NCI-H2196 (cell line): ENCODE results near the gene OCA2.
"Not testable (repeated sequence)": the region's sequence is repeated elsewhere in the genome, so short reads cannot be mapped to it uniquely, and the experiment has no call there.

Source experiments
- DNase-seq: peaks from one replicate; lab custom pipeline; 2025; ENCODE audit not compliant: unreplicated experiment; lab: John Stamatoyannopoulos, UW

Gene OCA2

DNA sequence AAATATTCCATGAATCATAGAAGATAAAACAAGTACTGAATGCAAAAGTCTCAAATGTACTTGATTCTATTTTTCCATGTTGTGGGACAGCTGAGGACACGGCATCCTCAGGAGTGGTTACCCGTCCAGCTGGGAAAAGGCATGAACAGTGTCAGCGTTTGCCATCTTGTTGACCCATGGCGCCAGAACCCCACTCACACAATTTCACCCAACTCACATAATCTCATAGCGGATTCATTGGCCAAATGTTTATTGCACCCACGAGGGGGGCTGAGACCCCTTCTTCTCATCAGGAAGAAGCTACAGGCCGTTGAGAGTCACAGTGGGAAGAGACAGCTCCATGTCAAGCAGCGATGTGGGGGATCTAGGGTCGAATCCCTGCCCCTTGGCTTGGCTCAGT, 72.9 kb downstream of the OCA2 start:
- no peak for DNase-seq

DNA sequence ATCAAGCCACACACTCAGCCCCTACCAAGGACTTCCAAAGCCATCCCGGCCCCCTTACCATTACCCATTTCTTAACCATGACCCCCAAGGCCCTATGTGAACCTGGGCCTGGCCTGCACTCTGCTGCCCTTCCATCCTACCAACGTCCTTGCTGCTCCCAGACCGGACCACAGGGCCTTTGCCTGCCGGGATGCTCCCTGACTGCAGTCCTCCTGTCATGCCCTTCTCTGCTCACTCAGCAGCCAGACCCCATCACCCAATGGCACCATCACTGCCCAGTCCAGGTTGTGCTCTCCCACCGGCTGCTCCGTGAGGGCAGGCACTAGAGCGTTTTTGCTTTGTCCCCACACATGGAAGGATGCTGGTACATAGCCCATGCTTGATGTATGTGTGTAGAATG, 73.7 kb downstream of the OCA2 start:
- no peak for DNase-seq

DNA sequence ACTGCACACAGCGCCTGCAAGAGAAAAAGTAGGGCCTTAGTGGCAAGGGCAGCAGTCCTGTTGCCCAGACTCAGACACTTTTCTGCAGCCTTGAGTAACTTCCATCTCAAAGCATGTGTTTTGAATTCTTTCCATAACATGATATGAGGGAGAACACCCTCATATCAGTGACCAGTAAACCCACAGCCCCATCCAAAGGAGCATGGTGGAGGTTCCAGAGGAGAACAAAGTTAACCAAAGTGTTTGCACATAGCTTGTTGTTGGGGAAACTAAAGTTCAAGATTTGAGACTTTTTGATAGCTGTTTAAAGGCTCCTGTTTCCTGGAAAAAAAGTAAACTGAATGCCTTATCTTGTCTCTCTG, 74.2 kb downstream of the OCA2 start:
- DNase-seq: no peak

DNA sequence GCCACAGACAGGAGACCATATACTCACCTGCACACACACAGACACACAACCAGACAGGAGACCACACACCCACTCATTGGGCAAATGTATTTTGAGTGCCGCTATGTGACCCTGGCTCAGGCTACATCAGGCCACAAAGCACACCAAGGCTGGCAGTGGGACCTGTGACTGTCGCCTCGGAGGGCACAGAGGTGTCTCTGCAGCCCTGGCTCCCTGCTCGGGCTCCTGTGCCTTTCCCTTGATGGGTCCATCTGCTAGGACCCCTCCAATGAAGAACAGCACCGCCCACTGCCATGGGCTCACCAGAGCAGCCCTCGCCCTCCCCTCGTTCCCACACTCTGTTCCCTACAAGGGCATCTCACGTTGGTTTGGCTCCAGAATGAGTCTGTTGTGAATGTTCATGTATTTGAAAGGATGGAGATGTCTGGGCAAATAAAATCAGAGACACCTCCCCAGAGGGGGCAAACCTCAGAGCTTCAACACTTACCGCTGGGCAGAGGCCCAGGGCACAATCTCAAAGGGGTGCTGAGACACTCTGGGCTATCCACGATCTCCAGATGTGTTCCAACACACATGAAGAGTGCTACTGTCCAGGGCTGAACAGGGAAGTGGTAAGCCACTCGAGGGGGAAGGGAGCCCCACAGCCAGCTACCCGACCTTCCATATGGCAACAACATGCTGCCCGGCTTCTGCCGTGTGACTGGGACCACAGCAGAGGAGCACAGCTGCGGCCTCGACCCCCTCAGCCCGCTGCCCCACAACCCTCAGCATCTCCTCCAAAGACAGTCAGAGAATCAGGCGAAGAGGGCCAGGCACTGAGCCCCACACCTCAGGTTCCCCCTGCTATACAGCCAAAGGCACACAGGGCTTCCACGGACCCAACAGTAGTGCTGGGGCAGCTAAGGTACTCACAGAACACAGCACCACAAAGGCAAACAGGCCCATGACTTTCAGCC, 74.9 kb downstream of the OCA2 start:
- no peak for DNase-seq

DNA sequence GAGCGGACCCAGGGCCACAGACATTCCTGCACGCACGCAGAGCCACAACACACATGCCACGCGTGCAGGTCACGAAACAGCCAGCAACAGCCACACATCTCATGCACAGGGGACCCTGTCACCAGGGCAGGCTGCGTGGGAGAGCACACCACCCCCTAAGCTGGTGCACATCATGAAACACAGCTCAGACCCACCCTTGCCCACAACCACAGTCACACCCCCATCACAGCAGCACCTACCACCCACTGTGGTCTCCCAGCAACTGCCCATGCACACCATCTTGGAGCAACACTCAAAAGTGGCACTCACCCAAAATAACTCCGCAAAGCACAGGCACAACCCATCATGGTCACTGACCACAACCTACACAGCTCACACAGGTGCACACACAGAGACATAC, 75.7 kb downstream of the OCA2 start:
- no peak for DNase-seq

DNA sequence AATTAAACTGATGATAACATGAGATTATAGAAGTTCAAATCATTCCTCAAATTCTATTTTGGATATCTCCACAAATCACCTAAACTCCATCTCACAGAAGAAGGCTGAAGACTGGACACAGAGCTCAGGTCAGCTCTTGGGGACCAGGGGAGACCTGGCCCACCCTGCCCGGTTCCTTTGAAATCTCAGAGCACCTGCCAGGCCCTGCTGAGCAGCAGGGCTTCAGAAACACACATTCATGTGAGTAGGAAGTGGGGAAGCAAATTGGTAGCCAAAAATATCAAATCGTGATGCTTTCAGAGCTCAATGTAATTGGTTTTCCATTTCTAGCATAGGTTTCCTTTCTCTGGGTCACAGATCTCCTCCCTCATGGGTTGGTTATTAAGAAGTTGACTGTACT, 76.2 kb downstream of the OCA2 start:
- no peak for DNase-seq

DNA sequence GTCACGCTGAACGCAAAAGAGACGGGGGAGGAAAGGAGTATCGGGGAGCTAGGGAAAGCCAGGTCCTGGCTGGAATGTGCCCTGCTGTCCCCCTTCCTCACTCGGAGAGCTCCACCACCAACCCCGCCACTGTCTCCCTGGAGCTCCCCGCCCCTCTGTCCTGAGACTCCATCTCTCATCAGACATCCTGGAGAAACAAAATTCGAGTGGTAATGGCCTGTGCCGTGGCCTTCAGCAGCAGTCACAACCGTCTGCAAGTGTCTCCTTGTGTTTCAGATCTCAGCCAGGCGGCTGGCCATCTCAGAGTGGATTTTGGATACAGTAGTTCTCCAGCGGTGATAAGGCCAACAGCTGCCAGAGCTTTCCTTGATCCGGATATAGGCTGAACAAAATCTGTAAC, 76.9 kb downstream of the OCA2 start:
- no peak for DNase-seq

DNA sequence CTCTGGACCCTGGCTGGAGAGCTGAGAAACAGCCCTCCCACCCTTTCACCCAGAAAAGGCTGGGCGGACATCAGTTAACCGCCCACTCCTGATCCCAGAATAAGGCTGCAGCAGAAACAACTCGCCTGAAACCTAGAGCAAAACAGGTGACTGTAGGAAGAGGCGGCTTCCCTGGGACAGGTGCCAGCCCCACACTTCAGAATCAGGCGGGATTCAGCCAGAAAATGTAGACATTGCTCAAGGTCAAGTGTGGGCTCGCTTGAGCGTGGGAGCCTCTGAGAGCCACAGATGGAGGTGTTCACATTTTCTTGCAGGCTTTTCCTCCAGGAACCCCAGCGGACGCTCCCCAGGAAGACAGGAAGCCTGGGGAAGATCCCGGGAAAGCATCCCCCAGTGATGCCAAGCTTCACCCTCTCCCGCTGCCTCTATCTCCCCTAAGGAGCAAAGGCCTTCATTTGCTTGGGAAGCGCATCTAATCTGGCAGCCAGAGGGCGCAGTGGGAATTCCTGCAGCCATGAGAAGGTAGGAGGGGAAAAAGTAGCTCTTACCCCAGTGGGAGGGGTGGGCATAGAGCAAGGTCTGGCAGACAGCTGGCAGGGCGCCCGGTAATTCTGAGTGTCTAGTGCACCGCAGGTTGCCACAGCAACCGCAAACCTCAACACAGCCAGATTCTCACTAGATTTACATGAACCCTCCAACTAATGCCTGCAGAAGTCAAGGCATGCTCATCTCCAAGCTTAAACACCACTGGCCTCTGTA, 77.7 kb downstream of the OCA2 start:
- peak; percentile 88 for DNase-seq

DNA sequence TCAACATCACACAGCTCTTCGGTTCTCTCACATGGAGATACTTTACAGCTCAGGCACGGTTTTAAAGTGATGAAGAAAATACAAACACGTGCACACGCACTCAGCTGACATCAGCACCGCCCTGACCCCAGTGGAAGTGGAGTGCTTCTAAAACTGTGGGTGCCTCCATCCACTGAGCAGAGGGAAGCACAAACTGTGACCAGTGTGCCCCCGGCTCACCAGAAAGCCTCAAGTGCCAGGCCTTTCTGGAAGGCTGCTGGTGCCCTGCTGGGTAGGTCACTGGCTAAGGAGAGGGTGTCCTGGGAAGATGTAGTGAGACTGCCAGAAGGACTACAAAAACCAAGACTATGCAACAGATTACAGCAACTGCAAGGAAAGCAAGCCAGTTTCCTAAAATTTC, 78.5 kb downstream of the OCA2 start:
- DNase-seq: no peak

DNA sequence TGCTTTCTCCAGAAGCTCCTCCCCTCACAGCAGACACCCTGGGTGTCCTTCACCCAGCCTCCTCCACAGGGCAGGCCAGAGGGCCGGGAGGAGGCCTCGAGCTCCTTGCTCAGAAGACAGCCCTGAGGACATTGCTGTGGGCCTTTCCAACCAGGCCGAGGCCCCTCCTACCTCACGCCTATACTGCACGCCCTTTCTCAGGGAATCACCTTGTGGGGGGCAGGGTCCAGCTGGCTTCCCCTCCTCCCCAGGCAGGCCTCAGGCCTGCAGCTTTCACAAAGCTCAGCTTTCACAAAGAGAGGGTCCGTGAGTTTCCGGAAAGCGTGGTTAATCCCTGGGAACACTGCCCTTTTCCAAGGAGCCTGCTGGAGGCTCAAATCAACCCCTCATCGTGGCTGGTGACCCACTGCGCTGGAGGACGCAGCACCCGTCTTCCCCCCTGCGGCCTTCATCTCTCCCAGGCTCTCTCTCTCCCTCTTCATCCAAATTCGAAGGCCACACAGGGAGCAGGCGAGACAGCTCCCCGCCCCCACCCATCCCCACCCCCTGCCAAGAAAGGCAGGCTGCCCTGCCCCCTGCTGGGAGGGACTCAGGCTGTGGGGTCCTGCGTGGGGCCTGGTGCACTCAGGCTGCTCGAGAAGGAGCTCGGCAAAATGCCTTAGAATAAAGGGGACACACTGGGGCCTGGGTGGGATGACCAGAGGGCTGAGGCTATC, 79.4 kb downstream of the OCA2 start:
- no peak for DNase-seq

DNA sequence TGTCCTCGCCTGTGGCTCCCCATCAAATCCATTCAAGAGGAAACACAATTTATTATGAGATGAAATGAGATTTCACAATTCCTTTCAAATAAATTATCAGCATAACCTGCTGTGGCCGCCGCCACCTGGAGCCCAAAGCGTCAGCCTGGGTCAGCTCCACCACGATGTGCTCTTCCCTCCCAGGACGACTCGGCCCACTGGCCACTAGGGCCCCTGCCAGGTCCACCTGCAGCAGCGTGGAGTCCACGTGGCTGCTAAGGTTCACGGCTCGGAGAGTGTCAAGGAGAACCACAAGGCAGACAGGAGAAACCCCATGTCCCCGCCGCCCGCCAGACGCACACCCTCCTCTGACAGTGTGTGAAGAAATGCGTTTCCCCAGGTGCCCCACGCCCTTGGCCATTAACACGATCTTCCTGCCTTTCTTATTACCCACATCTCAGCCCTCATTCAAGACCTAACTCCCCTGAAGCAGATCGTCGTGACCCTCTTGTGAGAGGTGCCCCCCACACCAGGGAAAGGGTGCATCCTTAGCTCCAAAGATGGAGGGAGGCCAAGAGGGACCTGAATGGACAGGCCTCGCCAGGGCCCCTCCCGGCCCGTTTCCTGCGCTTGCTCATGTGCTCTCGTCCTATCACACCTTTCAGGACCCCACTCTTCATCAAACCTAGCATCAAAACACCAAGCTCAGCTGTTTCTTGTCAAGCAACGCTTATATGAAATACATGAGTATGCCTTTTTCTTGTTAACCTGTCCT, 80.6 kb downstream of the OCA2 start:
- DNase-seq: no peak

DNA sequence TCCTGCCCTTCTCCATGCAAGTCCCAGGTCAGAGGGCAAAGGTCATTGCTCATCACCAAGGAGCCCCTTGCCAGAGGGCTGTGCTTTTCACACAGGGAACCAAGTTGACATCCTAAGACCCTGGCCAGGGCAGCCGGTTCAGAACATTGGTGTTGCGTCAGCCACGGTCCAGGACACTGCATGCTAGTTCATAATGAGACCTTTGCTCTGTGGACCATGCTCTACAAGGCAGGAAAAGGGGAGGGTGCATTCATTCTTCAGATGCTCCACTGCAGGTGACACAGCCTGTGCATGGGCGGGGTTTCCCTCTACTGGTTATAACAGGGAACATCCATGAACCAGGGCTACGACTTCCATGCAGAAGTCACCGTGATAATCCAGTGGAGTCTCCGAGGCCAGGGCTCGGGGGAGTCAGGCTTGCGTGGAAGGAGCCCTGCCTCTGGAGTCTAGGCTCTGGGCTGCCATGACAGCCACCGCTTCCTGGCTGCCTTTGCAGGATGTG, 81.6 kb downstream of the OCA2 start:
- DNase-seq: peak; percentile 16

DNA sequence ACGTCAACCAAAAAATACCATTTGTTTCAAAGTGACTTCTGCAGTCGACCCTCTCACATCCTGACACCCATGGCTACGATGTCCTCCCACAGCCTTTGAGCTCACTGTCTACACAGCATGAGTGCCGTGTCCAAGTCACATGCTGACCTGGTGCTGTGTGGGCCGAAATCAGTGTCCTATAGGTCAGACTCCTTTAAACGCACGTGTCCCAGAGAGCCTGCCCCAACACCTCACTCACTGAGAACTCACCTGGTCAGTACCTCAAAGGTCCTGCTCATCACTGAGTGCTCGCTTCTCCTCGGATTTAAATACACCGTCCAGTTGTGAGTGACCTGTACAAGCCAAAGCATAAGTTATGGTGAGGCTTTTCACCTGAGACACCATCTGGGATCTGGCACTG, 83.3 kb downstream of the OCA2 start:
- no peak for DNase-seq

DNA sequence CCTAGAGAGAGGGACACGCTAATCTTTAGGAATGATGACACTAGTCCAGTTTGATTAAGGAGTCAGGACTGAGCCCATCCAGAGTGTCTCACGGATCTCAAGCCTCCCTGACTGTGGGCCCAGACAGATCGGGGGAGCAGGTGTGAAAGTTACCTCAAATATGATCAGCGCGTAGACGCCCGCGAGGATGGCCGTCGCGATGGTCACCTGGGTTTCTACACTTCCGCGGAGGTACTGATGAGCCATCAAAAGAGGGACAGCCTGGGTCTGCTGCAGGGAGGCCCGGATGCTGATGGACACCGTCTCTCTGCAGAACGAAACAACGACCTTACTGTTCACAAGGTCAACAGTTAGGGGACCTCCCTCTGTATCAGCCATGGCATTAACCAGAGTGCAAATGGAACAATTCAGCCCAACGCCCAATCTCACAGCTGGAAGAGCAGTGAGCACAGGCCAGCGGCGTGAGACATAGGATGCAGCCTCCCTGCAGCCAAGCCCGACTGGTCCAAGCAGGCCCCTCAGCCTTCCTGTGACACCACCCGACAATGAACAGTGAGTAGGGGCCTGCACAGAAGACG, 84.4 kb downstream of the OCA2 start:
- no peak for DNase-seq

DNA sequence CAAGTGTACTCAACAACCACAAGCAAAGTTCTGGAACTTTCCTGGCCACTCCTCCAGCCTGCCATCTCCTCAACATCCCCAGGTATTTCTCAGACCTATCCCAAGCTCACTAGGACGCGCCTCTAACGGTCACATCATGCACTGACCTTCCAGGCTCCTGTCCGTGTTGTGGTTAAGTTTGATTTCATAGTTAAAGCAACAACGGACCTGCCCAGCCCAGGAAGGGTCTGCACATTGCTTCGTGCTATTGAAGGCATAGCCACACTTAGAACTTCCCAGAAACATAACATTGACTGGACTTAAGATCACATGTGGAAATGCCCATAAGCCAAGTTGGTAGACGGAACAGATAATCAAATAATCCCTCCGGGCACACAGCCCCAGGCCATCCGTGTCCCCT, 85.1 kb downstream of the OCA2 start:
- DNase-seq: no peak

DNA sequence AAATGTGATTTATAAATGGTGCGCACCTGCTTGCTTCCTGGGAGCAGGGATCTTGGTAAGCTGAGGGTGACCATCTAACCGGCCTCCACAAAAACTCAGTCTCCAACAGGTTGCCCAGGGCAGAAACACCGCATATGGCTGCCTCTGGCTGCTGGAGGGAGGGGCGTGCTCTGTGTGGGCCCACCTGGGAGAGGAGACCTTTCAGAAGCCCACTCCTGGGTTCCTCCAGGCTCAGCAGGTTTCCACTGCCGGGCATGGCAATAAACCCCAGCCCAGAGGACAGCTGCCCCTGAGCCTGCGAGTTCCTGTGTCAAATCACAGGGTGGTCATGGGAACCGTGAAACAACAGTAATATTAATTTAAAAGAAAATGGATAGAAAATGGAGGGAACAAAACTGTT, 85.6 kb downstream of the OCA2 start:
- no peak for DNase-seq

DNA sequence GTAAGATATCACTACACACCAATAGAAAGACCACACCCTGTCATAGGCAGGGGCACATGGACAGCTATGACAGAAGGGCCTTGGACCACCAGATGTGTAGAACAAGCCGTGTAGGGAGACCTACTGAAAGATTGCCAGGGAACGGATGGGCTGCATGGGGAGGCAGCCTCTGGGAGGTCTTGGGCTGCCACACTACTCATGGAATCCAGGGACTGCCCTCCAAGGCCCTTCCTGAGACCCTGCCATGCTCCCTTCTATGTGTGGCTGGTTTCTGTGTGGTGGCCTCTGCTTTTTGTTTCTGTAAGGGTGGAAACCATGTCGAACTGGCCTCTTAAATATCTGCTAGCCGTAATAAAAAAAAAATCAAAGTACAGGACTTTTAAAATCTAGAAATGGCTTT, 86.9 kb downstream of the OCA2 start:
- DNase-seq: no peak

DNA sequence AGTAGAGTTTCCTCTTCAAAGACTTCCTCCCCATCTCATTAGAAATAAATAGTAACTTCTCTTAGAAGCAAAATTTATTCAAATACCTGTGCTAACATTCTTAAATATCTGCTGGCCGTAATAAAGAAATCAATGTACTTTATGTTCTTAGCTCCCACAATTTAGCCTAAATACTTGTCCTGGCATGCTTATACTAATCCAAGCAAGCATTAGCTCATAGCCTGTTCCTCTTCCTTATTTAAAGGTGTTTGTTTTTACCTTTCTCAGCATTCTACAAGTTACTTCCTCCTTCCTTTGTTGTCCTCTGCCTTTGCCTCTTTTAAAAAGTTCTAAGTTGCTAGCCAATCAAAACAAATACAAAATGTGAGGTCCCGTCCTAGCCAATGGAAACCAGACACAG, 90.9 kb downstream of the OCA2 start:
- not testable (repeated sequence) for DNase-seq

DNA sequence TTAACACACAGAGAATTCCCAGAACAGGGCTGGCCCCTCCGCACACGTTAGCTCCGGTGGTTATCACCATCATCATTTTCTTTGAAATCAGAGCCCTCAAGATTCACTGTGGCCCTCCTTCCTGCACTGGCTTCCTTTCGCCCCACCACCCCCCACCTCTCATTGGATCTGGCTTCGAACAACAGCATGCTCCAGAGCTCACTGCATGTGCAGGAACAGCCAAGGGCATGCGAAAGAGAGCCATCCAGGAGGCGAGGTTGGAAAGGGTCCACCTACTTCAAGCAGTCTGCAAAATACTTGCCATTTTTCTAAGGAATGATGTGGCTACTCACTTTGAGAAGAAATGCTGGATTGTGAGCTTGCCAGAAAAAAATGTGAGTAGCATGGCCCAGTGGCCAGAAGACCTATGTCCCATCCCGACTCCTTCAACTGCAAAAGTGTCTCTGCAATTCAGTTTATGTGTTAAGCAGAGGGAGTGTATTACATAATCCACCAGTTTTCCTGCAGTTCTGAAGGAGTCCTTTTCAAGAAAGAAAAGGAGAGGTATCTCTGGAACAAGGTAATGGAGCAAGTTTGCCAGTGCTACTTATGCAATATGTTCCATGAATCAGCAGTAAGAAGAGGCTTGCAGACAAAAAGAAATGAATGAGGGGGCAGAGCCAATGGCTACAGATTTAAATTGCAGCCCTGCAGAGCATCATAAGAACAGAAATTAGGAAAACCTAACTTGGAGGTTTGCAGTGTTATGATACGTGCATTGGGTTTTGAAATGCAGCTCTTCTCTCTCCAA, 92.8 kb downstream of the OCA2 start:
- no peak for DNase-seq
